ENCODE measurements around the gene MBTD1. TPM values are rescaled to one million over a fixed set of nuclear protein-coding genes. Genes with fewer than 3 reads are reported as not detected.

The MBTD1 gene
- total and polyA plus RNA-seq, 2 experiments from 2014 or later: 3.2 to 24.2 TPM

- 97% methylated on average over 3 of the region's 3 CpGs for WGBS (ENCODE audit: low lambda C conversion rate, missing lambda C conversion rate)
- Histone ChIP-seq H3K36me3 (replicated peaks; ENCODE audit: insufficient read depth, low read depth) (no peaks in the 10 kb centered on the region), H3K9me3 (ENCODE audit: low read depth) (no peaks in the 10 kb centered on the region), H2AFZ (no peak overlapping the region), H3K4me1 (ENCODE audit: insufficient read depth) (no peaks in the 10 kb centered on the region), H3K27me3 (no peaks in the 10 kb centered on the region), H3K27ac (no peak overlapping the region), H3K4me2 (no peak overlapping the region), H4K20me1 (ENCODE audit: insufficient read depth, poor library complexity, severe bottlenecking) (peaks cover 4% of the 10 kb centered on the region), H3K4me3 (no peak overlapping the region), H3K79me2 (peaks cover 77% of the 10 kb centered on the region), H3K9me2 (replicated peaks; ENCODE audit: insufficient read depth) (no peaks in the 10 kb centered on the region)
- no peak for DNase-seq (ENCODE audit: low spot score)
- TF ChIP-seq EZH2phosphoT487 (IDR thresholded peaks at IDR 0.05; ENCODE audit: low read depth, severe bottlenecking, unreplicated experiment): no peak
- no peak for TF ChIP-seq CTCF (IDR thresholded peaks at IDR 0.05; ENCODE audit: poor library complexity)
- no peak for TF ChIP-seq EZH2 (IDR thresholded peaks at IDR 0.05; ENCODE audit: borderline replicate concordance)
These were observed 9.5 kb downstream of the MBTD1 start for GRCh38 chr17:51250314-51250840.

DNA sequence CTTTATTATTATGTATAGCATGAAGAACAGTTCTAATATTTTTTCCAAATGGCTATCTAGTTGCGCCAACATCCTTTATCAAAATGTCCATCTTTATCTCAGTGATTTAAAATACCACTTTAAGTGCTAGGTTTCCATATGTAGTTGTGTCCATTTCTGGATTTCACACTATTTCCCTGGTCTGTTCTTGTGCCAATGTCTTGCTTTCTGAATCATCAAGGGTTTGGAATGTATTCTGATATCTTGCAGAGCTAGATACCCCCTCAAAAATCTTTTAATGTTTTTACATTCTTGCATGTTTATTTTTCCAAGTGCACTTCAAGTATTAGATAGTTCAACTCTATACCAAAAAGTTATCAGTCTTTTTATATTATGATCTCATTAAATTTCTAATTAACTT lies 14.3 kb downstream of the MBTD1 start:
- Histone ChIP-seq H3K36me3 (replicated peaks; ENCODE audit: insufficient read depth, low read depth) (no peaks in the 10 kb centered on the region), H4K20me1 (ENCODE audit: insufficient read depth, poor library complexity, severe bottlenecking) (no peaks in the 10 kb centered on the region), H3K4me3 (no peak overlapping the region), H3K27me3 (no peaks in the 10 kb centered on the region), H3K79me2 (peaks cover 62% of the 10 kb centered on the region), H3K9me2 (replicated peaks; ENCODE audit: insufficient read depth) (no peaks in the 10 kb centered on the region), H3K27ac (no peak overlapping the region), H3K9me3 (ENCODE audit: low read depth) (no peaks in the 10 kb centered on the region), H2AFZ (no peak overlapping the region), H3K4me1 (ENCODE audit: insufficient read depth) (no peaks in the 10 kb centered on the region), H3K4me2 (no peak overlapping the region)
- no peak for TF ChIP-seq CTCF (IDR thresholded peaks at IDR 0.05; ENCODE audit: poor library complexity)
- TF ChIP-seq EZH2 (IDR thresholded peaks at IDR 0.05; ENCODE audit: borderline replicate concordance): no peak
- TF ChIP-seq EZH2phosphoT487 (IDR thresholded peaks at IDR 0.05; ENCODE audit: low read depth, severe bottlenecking, unreplicated experiment): no peak
- WGBS (ENCODE audit: low lambda C conversion rate, missing lambda C conversion rate): 100% methylated on average over 1 of the region's 1 CpG
- DNase-seq (ENCODE audit: low spot score): no peak

DNA sequence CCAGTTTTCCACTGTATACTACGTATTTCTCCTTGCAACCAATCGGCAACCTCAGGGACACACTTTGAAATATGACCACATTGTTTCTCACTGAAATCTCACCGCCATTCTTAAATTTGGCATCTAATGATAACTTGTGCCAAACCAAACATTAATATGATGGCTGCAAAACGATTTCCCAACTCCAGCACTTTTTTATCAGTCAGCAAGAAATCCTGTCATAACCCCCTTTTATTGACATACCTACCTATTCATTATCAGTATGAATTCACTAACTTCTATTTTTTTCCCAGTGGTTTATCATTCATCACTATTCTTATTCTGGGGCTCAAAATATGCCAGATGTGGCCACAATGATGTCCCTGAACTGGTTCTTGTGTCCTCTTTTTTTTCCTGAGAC lies 15.8 kb downstream of the MBTD1 start:
- Histone ChIP-seq H3K27ac (no peak overlapping the region), H3K9me3 (ENCODE audit: low read depth) (no peaks in the 10 kb centered on the region), H3K9me2 (replicated peaks; ENCODE audit: insufficient read depth) (no peaks in the 10 kb centered on the region), H4K20me1 (ENCODE audit: insufficient read depth, poor library complexity, severe bottlenecking) (no peaks in the 10 kb centered on the region), H3K4me3 (no peak overlapping the region), H2AFZ (no peak overlapping the region), H3K79me2 (peaks cover 57% of the 10 kb centered on the region), H3K27me3 (no peaks in the 10 kb centered on the region), H3K4me1 (ENCODE audit: insufficient read depth) (no peaks in the 10 kb centered on the region), H3K36me3 (replicated peaks; ENCODE audit: insufficient read depth, low read depth) (no peaks in the 10 kb centered on the region), H3K4me2 (no peak overlapping the region)
- no peak for DNase-seq (ENCODE audit: low spot score)
- TF ChIP-seq EZH2 (IDR thresholded peaks at IDR 0.05; ENCODE audit: borderline replicate concordance) (no peak), CTCF (IDR thresholded peaks at IDR 0.05; ENCODE audit: poor library complexity) (no peak), EZH2phosphoT487 (IDR thresholded peaks at IDR 0.05; ENCODE audit: low read depth, severe bottlenecking, unreplicated experiment) (no peak)
- WGBS (ENCODE audit: low lambda C conversion rate, missing lambda C conversion rate): 91% methylated on average over 4 of the region's 4 CpGs

GRCh38 chr17:51240275-51240674 lies 19.6 kb downstream of the MBTD1 start:
- Histone ChIP-seq H3K4me2 (no peak overlapping the region), H3K4me1 (ENCODE audit: insufficient read depth) (no peaks in the 10 kb centered on the region), H3K9me3 (ENCODE audit: low read depth) (no peaks in the 10 kb centered on the region), H3K79me2 (peaks cover 71% of the 10 kb centered on the region), H2AFZ (no peak overlapping the region), H3K36me3 (replicated peaks; ENCODE audit: insufficient read depth, low read depth) (no peaks in the 10 kb centered on the region), H3K9me2 (replicated peaks; ENCODE audit: insufficient read depth) (no peaks in the 10 kb centered on the region), H4K20me1 (ENCODE audit: insufficient read depth, poor library complexity, severe bottlenecking) (no peaks in the 10 kb centered on the region), H3K27me3 (no peaks in the 10 kb centered on the region), H3K27ac (no peak overlapping the region), H3K4me3 (no peak overlapping the region)
- no peak for TF ChIP-seq EZH2phosphoT487 (IDR thresholded peaks at IDR 0.05; ENCODE audit: low read depth, severe bottlenecking, unreplicated experiment)
- no peak for TF ChIP-seq EZH2 (IDR thresholded peaks at IDR 0.05; ENCODE audit: borderline replicate concordance)
- no peak for TF ChIP-seq CTCF (IDR thresholded peaks at IDR 0.05; ENCODE audit: poor library complexity)
- WGBS (ENCODE audit: low lambda C conversion rate, missing lambda C conversion rate): 90% methylated on average over 2 of the region's 2 CpGs
- no peak for DNase-seq (ENCODE audit: low spot score)

Measured in hepatocyte (in vitro differentiated cells).